GM18520 (cell line): Measurements from ENCODE around the gene PODN.

Source experiments
- ATAC-seq: cut with Tn5 transposase; IDR thresholded peaks from one replicate; pipeline ENCODE4 v1.9.1; 2021; ENCODE audit not compliant: unreplicated experiment

Gene PODN

GRCh38 chr1:53112861-53113260, 50.8 kb downstream of the PODN start:
- no peak for ATAC-seq

GRCh38 chr1:53114090-53114489, 52.1 kb downstream of the PODN start:
- no peak for ATAC-seq

- ATAC-seq: no peak
These were observed 52.8 kb downstream of the PODN start for GRCh38 chr1:53114581-53115400.

DNA sequence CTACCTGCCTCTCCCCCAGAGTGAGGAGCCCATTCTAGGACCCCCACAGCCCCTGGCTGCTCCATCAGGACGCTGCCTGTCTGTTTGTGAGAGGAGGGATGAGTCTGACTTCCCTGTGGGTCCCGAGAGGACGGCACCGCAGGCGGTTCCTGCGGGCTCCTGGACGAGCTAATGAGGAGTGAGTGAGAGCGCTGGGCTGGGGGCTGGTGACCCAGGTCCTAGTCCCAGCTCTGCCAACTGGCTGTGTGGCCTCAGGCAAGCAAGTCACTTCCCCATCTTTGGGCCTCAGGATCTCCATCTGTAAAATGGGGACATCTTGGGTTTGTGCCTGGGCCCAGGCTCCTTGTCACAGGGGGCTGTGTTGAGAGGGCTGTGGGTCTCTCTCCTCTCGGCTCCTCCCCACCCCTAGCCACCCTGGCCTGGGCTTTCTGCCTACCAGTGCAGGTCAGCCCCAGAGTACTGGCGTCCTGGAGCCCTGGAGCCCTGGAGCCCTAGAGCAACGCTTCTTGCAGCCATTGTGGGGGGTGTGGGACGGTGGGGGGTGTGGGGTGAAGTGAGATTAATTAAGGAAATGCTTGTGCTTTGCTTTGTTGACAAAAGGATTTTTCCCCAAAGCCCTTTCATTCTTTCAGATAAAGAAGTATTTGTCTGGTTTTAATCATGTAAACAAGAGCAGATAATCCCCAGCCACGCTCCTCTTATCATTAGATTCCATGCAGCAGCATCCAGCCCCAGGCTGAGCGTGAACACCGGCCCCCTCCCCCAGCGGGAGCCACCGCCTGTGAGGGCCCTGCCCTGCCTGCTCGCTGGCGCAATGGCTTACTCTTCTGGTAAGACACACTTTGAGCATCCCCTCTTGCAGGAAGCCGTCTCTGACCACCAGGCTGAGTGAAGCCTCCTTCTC, 53.6 kb downstream of the PODN start:
- ATAC-seq: no peak

GRCh38 chr1:53116307-53116810, 54.3 kb downstream of the PODN start:
- no peak for ATAC-seq

DNA sequence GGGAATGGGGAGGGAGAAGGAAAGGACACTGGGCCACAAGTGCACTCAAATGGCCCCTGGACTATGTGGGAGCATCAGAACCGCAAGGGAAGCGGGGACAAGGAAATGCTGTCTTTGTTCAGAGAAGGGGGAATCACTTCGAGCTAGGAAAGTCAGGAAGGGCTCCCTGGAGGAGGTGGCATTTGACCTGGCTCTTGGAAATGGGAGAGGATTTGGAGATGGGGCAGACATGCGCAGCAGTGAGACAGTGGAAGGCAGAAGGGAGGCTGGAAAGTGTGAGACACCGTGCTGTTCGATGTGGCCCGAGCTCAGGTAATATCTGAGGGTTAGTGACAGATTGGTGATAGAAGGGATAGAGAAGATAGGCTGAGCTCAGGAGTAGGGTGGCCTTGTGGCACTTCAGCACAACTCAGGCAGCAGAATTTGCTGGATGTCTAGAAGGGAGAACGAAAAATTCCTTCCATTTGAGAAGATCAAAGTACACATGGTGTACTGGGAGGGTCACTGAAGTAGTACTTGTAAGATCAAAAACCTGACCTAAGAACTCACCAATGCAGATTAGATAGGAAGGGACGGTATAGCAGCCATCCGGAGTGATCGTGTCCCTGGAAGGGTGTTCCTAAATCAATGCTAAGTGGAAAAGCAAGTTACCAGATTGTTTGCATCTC, 55.1 kb downstream of the PODN start:
- no peak for ATAC-seq

GRCh38 chr1:53117836-53118235, 55.8 kb downstream of the PODN start:
- no peak for ATAC-seq

- no peak for ATAC-seq
These were observed 58.6 kb downstream of the PODN start for GRCh38 chr1:53120659-53121058.

- ATAC-seq: no peak
These were observed 59.5 kb downstream of the PODN start for GRCh38 chr1:53121319-53122172.

GRCh38 chr1:53122201-53122885, 60.3 kb downstream of the PODN start:
- ATAC-seq: no peak

GRCh38 chr1:53122961-53123413, 61.0 kb downstream of the PODN start:
- no peak for ATAC-seq

DNA sequence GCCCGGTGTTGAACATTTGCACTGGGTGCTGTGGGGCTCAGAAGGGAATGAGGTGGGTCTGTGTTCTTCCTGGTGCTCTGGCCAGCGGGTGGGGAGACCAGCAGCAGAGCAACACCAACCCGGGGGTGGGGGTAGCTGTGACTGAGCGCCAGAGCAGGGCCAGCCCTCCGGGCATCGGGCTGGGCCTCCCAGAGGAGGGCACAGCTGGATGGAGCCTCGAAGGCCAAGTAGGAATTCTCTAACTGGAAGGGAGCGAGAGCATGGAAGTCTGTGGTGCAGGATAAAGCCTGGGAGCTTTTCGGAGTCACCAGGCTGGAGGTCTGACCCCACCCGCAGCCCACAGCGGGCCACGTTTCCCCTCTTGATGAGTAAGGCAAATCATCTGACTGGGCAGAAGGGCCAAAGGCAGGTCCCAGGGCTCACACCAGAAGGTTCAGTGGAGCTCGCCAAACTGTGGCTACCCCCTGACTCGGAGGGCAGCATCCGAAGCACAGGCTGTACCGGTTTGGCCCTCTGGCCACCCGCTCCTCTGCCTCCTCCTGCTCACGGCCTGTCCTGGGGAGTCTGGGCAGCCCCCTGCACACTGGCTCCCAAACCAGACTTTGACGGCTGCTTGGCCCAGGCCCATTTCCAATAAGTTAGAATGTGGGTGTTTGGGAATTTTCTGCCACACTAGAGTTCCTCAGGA, 61.6 kb downstream of the PODN start:
- ATAC-seq: no peak

DNA sequence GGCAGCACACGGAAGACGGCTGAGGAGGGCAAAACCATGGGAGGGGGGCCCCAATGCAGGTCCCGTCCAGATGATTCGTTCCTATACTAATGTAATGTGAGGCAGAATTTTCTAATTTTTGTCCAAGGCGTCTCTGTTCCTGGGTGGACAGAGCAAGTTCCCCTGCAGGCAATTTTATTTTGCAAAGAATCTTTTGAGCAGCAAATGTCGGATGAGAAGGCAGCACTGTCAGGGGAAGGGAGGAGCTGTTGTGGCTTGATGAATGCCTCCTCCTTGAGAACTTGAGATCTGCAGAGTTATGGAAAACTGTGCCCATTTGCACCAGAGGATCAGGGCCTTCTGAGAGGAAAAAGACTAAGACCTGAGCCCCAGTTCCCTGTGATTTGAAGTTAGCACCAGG, 63.1 kb downstream of the PODN start:
- no peak for ATAC-seq

DNA sequence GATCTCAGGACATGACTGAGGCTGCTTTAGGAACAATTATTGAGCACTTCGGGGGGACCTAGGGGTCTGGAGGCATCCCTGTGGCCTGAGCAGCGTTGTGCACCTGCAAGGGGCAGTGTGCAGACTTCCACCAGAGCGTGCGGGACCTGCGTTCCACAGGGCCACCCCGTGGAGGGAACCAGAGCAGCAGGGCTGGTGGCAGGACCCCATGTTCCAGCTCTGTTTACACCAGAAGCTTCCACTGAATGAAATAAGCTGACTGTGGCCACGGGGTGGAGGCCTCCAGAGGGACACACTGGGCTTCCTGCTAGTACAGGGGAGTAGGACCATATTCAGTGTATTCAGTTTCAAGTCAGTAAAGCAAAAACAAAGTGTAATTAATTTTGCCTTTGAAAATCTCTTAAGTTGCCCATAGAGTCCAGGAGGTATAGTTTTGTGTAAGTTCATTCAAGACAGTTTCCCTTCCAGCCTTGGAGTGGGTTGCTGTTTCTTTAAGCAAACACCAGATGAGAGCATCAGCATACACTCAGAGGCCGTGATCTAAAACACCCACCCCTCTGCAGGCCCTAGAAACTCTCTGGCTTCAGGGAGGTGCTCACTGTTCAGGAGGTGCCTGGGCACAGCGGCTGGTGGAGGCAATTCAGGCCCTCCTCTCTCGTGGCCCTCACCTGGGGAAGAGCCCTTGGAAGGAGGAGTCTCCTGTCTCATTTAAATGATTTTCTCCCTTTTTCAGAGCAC, 63.8 kb downstream of the PODN start:
- ATAC-seq: no peak

GRCh38 chr1:53126495-53126894, 64.5 kb downstream of the PODN start:
- ATAC-seq: no peak

- ATAC-seq: no peak
These were observed 65.5 kb downstream of the PODN start for GRCh38 chr1:53127546-53127945.

GRCh38 chr1:53128401-53128800, 66.4 kb downstream of the PODN start:
- no peak for ATAC-seq

DNA sequence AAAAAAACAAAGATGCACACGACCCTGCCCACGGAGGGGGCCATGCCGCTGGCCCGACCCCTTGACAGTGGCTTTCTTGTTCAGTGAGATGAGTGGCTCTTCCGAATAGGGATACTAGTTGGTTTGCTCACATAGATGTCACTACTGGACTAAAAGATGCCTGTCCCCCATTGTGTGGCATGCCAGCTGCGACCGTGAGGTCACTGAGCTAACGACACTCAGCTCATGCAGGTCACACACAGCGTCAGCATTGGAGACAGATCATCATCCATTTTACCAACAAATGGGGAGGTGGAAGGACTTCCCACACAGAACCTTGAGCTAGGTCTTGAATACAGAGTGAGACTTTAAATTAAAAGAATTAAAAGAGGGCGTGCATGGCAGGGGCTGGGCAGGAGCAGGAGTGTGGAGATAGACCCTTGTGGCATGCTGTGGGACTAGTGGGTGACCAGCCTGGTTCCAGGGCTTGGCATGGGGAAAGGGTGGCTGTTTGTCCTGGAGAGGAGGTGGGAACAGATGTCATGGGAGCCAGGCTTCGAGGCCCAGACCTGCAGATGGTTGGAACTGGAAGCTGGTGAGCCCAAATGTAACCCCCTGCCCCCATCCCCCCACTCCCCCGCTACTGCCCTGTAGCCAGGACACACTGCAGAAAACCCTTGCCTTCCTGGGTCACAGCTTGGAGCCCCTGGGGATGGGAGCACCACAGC, 68.0 kb downstream of the PODN start:
- no peak for ATAC-seq
